Measurements from ENCODE around the gene TBC1D8. TPM values are rescaled to one million over a fixed set of nuclear protein-coding genes. Genes with fewer than 3 reads are reported as not detected.

TBC1D8 gene
- total and polyA plus RNA-seq, 9 of the 15 experiments (the other 6 are each of a cell fraction or from before 2014, with no cell fraction given): 0.36 to 1.3 (median 0.82) TPM

DNA sequence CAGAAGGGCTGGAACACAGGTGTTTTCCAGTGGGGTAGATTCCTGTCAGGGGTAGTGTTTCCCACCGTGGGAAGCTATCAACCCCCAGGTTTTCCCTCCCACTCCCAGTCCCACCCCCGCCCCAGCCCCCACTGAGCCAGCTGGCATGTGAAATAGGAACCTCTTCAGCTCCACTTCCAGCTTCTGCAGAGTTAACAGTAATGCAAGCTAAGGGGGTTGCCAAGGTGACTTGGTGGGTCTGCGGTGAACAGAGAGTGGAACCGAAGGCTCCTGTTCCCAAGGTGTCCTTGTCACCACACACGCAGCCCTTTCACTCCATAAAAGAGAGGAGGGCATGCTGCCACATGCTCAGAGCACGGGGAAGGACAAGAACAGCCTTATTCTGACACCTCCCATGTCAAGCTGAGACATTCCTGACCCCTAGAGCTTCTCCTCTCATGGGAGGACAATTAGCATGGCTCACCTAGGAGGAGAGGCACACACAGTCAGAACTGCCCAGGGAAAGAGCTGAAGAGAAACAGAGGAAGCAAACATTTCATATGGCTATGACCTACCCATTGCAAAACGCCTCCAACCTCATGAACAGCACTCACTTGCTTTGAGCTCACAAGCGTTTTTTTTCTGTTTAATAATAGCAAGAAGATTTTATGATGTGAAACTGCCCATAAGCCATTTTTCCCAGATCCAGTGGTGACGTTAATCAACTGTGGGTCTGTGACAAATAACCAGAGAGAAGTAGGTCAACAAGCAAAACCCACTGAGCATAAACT is 39.8 kb upstream of the TBC1D8 start (continued):
- TF ChIP-seq KLF13 (tag; IDR thresholded peaks at IDR 0.05; ENCODE audit: borderline replicate concordance, low read depth) (no peak), ARID3B (CRISPR knock-in tag; IDR thresholded peaks at IDR 0.05; ENCODE audit: borderline replicate concordance) (no peak), KDM5B (IDR thresholded peaks at IDR 0.05; ENCODE audit: insufficient replicate concordance, low read depth, low read length) (no peak), TEAD4 (IDR thresholded peaks at IDR 0.05; ENCODE audit: low read length) (no peak), TEAD4 (CRISPR knock-in tag; IDR thresholded peaks at IDR 0.05; ENCODE audit: borderline replicate concordance) (no peak)
- TF ChIP-seq, protein P1, sequence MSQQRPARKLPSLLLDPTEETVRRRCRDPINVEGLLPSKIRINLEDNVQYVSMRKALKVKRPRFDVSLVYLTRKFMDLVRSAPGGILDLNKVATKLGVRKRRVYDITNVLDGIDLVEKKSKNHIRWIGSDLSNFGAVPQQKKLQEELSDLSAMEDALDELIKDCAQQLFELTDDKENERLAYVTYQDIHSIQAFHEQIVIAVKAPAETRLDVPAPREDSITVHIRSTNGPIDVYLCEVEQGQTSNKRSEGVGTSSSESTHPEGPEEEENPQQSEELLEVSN (IDR thresholded peaks at IDR 0.05; ENCODE audit: borderline replicate concordance in 1 of 2, extremely low read depth in 1 of 2, insufficient read depth in 1 of 2, insufficient read length in 1 of 2, low read depth in 1 of 2, low read length in 1 of 2, poor library complexity in 1 of 2, severe bottlenecking in 1 of 2): no peak

Data from K562 (cell line).